Brain microvascular endothelial cell (primary cell): ENCODE data around the gene MTCH2.

ENCODE experiments used
- DNase-seq: peaks from one replicate; pipeline ENCODE4 v3.0.0-alpha.2; 2020
- H3K27ac ChIP-seq: fragments of 250-450 bp; sonication (Bioruptor Pico); 2 replicates; pipeline ENCODE4 v1.5.1; 2020; ENCODE audit warnings: mild to moderate bottlenecking, moderate library complexity
- H3K27me3 ChIP-seq: fragments of 250-450 bp; sonication (Bioruptor Pico); replicated peaks from 2 replicates; pipeline ENCODE4 v1.5.1; 2020; ENCODE audit warnings: mild to moderate bottlenecking
- H3K36me3 ChIP-seq: fragments of 250-450 bp; sonication (Bioruptor Pico); replicated peaks from 2 replicates; pipeline ENCODE4 v1.5.1; 2020; ENCODE audit warnings: mild to moderate bottlenecking
- H3K4me3 ChIP-seq: 2 replicates; pipeline ENCODE4 v1.5.1; 2011; ENCODE audit warnings: low read depth, mild to moderate bottlenecking, control low read depth, low read length, moderate library complexity
- CTCF ChIP-seq: IDR thresholded peaks from 2 replicates; pipeline ENCODE4 v1.5.1; 2011; ENCODE audit warnings: low read depth, mild to moderate bottlenecking, moderate library complexity, low read length, control low read depth, inconsistent platforms; ENCODE audit errors: missing control alignments
- in situ Hi-C: cut with HindIII; loops from 2 replicates; pipeline ENCODE4 v1.10.0; 2017; ENCODE audit warnings: low sequenced_read_pairs, low pct_ligation_motif_present

MTCH2 gene

GRCh38 chr11:47592251-47592650, 50.1 kb downstream of the MTCH2 start:
- TF ChIP-seq CTCF, result no peak
- in situ Hi-C loops, result no loop called here
- H3K36me3 ChIP-seq, result no peaks in the 10 kb centered on the region
- peaks cover 28% of the 10 kb centered on the region for H3K27me3 ChIP-seq
- no peak overlapping the region for H3K4me3 ChIP-seq
- H3K27ac ChIP-seq, result no peak overlapping the region
- DNase-seq, result no peak

GRCh38 chr11:47591764-47592163, 50.6 kb downstream of the MTCH2 start:
- TF ChIP-seq CTCF, result no peak
- no peak overlapping the region for H3K27ac ChIP-seq
- in situ Hi-C loops, result no loop called here
- H3K27me3 ChIP-seq, result peaks cover 28% of the 10 kb centered on the region
- no peaks in the 10 kb centered on the region for H3K36me3 ChIP-seq
- no peak overlapping the region for H3K4me3 ChIP-seq
- DNase-seq, result no peak

GRCh38 chr11:47589977-47590861, 52.1 kb downstream of the MTCH2 start:
- Histone ChIP-seq H3K36me3 (no peaks in the 10 kb centered on the region), H3K27ac (no peak overlapping the region), H3K4me3 (peak overlapping the region; percentile 42), H3K27me3 (peaks cover 25% of the 10 kb centered on the region)
- in situ Hi-C loops, result no loop called here
- no peak for TF ChIP-seq CTCF
- no peak for DNase-seq

GRCh38 chr11:47589584-47589976, 52.8 kb downstream of the MTCH2 start:
- in situ Hi-C loops, result no loop called here

GRCh38 chr11:47589118-47589517, 53.2 kb downstream of the MTCH2 start:
- H3K4me3 ChIP-seq, result peak overlapping the region; percentile 42
- no peak for TF ChIP-seq CTCF
- H3K36me3 ChIP-seq, result peaks cover 7% of the 10 kb centered on the region
- no peak for DNase-seq
- in situ Hi-C loops, result no loop called here
- no peak overlapping the region for H3K27ac ChIP-seq
- peaks cover 16% of the 10 kb centered on the region for H3K27me3 ChIP-seq

More at GRCh38 chr11:47589584-47589976, 52.8 kb downstream of the MTCH2 start:
- H3K4me3 ChIP-seq, result peak overlapping the region; percentile 42
- peaks cover 21% of the 10 kb centered on the region for H3K27me3 ChIP-seq
- DNase-seq, result no peak
- H3K36me3 ChIP-seq, result peaks cover 5% of the 10 kb centered on the region
- no peak for TF ChIP-seq CTCF
- no peak overlapping the region for H3K27ac ChIP-seq
